GM13977 (cell line): Measurements from ENCODE around the gene TRRAP.
"Not testable (repeated sequence)": the region's sequence is repeated elsewhere in the genome, so short reads cannot be mapped to it uniquely, and the experiment has no call there.

ENCODE experiments used
- DNase-seq: peaks from one replicate; pipeline ENCODE4 v3.0.0; 2012; ENCODE audit warnings: low spot score
- in situ Hi-C: fragments of 300-500 bp; cut with MboI; formaldehyde crosslinking; loops from one replicate; pipeline ENCODE4 v1.12.0; 2022; ENCODE audit warnings: low sequenced_read_pairs, low pct_unique_long_range_greater_than_20kb, mixed read lengths, inconsistent platforms; ENCODE audit not compliant: unreplicated experiment
- TF ChIP-seq, protein P1 (sequence below): IDR thresholded peaks from 2 replicates; pipeline ENCODE4 v1.5.1; 2012; ENCODE audit warnings: mild to moderate bottlenecking, control low read depth; ENCODE audit not compliant: insufficient read depth; ENCODE audit errors: extremely low read depth, missing control alignments

The TRRAP gene

DNA sequence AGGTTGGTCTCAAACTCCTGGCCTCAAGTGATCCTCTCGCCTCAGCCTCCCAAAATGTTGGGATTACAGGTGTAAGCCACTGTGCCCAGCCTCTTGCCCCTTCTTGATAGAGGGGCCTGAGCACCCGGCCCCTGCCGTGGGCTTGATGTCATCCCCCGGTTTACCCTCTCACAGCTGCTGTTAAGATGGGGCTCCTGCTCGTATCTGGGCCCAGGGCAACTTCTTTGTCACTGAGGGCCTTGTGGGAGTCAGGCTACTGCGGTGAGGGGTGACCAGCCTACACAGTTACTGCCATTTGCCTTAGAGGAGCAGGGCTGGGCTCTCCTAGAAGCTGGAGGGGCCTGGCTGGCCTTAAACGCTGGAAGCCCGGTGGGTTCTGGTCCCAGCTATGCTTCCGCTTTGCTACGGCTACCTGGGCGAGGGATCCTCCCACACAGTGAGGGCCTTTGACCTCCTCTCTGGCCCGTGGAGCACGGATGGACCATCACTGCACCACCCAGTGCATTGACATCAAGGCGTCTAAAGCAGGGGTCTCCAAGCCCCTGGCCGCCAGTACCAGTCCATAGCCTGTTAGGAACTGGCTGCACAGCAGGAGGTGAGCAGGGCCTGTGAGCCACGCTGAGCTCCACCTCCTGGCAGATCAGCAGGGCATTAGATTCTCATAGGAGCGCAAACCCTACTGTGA, 7.4 kb upstream of the TRRAP start:
- DNase-seq, result no peak
- TF ChIP-seq, protein P1, sequence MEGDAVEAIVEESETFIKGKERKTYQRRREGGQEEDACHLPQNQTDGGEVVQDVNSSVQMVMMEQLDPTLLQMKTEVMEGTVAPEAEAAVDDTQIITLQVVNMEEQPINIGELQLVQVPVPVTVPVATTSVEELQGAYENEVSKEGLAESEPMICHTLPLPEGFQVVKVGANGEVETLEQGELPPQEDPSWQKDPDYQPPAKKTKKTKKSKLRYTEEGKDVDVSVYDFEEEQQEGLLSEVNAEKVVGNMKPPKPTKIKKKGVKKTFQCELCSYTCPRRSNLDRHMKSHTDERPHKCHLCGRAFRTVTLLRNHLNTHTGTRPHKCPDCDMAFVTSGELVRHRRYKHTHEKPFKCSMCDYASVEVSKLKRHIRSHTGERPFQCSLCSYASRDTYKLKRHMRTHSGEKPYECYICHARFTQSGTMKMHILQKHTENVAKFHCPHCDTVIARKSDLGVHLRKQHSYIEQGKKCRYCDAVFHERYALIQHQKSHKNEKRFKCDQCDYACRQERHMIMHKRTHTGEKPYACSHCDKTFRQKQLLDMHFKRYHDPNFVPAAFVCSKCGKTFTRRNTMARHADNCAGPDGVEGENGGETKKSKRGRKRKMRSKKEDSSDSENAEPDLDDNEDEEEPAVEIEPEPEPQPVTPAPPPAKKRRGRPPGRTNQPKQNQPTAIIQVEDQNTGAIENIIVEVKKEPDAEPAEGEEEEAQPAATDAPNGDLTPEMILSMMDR, result no peak
- in situ Hi-C loops, result loop anchor here (25.0 kb wide), 1 partner anchor 559 kb away; no protein-coding TSS in a partner anchor

- in situ Hi-C loops, result loop anchor here (25.0 kb wide), 1 partner anchor 560 kb away; no protein-coding TSS in a partner anchor
- no peak for DNase-seq
- TF ChIP-seq, protein P1, result peak; percentile 43
These were observed 5.9 kb upstream of the TRRAP start for GRCh38 chr7:98872328-98872924.

GRCh38 chr7:98873610-98874009, 4.7 kb upstream of the TRRAP start:
- not testable (repeated sequence) for DNase-seq
- in situ Hi-C loops, result loop anchor here (25.0 kb wide), 1 partner anchor 561 kb away; no protein-coding TSS in a partner anchor

- TF ChIP-seq, protein P1, result no peak
- DNase-seq, result no peak
- in situ Hi-C loops, result loop anchor here (25.0 kb wide), 1 partner anchor 563 kb away; no protein-coding TSS in a partner anchor
These were observed 3.4 kb upstream of the TRRAP start for GRCh38 chr7:98874942-98875341.

- in situ Hi-C loops, result no loop called here
- TF ChIP-seq, protein P1, result no peak
- DNase-seq, result no peak
These were observed 2.8 kb upstream of the TRRAP start for GRCh38 chr7:98875501-98875900.

DNA sequence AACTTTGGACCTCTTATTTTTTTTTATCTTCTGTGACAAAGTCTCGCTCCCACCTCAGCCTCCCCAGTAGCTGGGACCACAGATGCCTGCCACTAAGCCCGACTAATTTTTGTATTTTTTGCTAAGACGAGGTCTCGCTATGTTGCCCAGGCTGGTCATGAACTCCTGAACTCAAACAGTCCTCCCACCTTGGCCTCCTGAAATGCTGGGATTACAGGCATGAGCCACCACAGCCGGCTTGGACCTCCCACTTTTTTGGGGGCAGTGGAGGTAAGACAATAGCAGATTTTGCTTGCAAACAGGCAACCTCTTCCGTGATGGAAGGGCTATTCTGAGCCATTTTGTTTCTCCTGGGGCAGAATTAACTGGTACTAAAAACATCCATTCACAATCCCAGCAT, 1.2 kb upstream of the TRRAP start:
- in situ Hi-C loops, result no loop called here
- TF ChIP-seq, protein P1, result no peak
- DNase-seq, result no peak

GRCh38 chr7:98877692-98878364, 504 bp upstream of the TRRAP start:
- TF ChIP-seq, protein P1, result no peak
- in situ Hi-C loops, result no loop called here
- DNase-seq, result no peak
